Jurkat, Clone E6-1 (cell line): Measurements from ENCODE around the gene SLC8A1.

Experiments
- DNase-seq: peaks from one replicate; pipeline ENCODE4 v3.0.0-alpha.2; 2011; ENCODE audit warnings: low read depth, low spot score
- H3K4me3 ChIP-seq: 2 replicates; pipeline ENCODE4 v1.5.1; 2011; ENCODE audit warnings: mild to moderate bottlenecking, low read length, control low read depth, moderate library complexity

SLC8A1 gene

GRCh38 chr2:40432921-40433483, 18.9 kb downstream of the SLC8A1 start:
- DNase-seq, result no peak
- no peak overlapping the region for H3K4me3 ChIP-seq

- no peak overlapping the region for H3K4me3 ChIP-seq
- no peak for DNase-seq
These were observed 20.3 kb downstream of the SLC8A1 start for GRCh38 chr2:40431600-40431955.

- no peak overlapping the region for H3K4me3 ChIP-seq
- DNase-seq, result no peak
These were observed 20.9 kb downstream of the SLC8A1 start for GRCh38 chr2:40430776-40431599.

- no peak for DNase-seq
- no peak overlapping the region for H3K4me3 ChIP-seq
These were observed 23.5 kb downstream of the SLC8A1 start for GRCh38 chr2:40428439-40428838.

- DNase-seq, result no peak
- no peak overlapping the region for H3K4me3 ChIP-seq
These were observed 30.1 kb downstream of the SLC8A1 start for GRCh38 chr2:40421631-40422297.

- DNase-seq, result no peak
- no peak overlapping the region for H3K4me3 ChIP-seq
These were observed 31.4 kb downstream of the SLC8A1 start for GRCh38 chr2:40420478-40420877.

GRCh38 chr2:40419364-40419762, 32.5 kb downstream of the SLC8A1 start:
- no peak overlapping the region for H3K4me3 ChIP-seq
- DNase-seq, result no peak

- no peak overlapping the region for H3K4me3 ChIP-seq
- DNase-seq, result no peak
These were observed 33.1 kb downstream of the SLC8A1 start for GRCh38 chr2:40418614-40419363.

- no peak for DNase-seq
- H3K4me3 ChIP-seq, result no peak overlapping the region
These were observed 35.4 kb downstream of the SLC8A1 start for GRCh38 chr2:40416486-40416885.

- H3K4me3 ChIP-seq, result no peak overlapping the region
- no peak for DNase-seq
These were observed 36.5 kb downstream of the SLC8A1 start for GRCh38 chr2:40415391-40415790.

- no peak for DNase-seq
- H3K4me3 ChIP-seq, result no peak overlapping the region
These were observed 39.4 kb downstream of the SLC8A1 start for GRCh38 chr2:40412456-40412855.

- DNase-seq, result no peak
- no peak overlapping the region for H3K4me3 ChIP-seq
These were observed 41.2 kb downstream of the SLC8A1 start for GRCh38 chr2:40410695-40411094.

GRCh38 chr2:40409734-40410133, 42.2 kb downstream of the SLC8A1 start:
- H3K4me3 ChIP-seq, result no peak overlapping the region
- DNase-seq, result no peak

- no peak for DNase-seq
- no peak overlapping the region for H3K4me3 ChIP-seq
These were observed 45.2 kb downstream of the SLC8A1 start for GRCh38 chr2:40406485-40407289.

GRCh38 chr2:40405465-40405864, 46.4 kb downstream of the SLC8A1 start:
- DNase-seq, result no peak

GRCh38 chr2:40404517-40404916, 47.4 kb downstream of the SLC8A1 start:
- H3K4me3 ChIP-seq, result no peak overlapping the region

More at GRCh38 chr2:40405465-40405864, 46.4 kb downstream of the SLC8A1 start:
- H3K4me3 ChIP-seq, result no peak overlapping the region

GRCh38 chr2:40403233-40403836, 48.6 kb downstream of the SLC8A1 start:
- no peak overlapping the region for H3K4me3 ChIP-seq
- no peak for DNase-seq

More at GRCh38 chr2:40404517-40404916, 47.4 kb downstream of the SLC8A1 start:
- no peak for DNase-seq

GRCh38 chr2:40401896-40402295, 50.0 kb downstream of the SLC8A1 start:
- no peak for DNase-seq
- no peak overlapping the region for H3K4me3 ChIP-seq
